ENCODE results near the gene VPS54.

DNA sequence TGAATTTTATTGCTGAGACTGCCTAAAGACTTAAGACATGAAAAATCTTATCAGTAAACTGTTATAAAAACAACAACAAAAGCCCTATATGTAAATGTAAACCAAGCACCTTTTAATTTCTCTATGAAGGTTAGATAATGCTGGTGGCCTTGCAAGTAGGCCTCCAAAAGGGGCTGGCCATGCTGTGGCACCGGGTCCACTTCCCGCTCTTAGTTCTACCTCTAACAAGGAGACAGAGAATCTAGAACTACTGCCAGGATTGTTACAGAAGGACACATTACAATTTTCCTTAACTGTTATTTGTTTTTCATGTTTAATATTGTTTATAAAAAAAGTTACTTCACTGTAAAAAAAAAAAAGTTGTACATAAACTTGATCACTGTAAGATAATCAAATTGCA lies 128.6 kb downstream of the VPS54 start:
- TF ChIP-seq EZH2 (IDR thresholded peaks at IDR 0.05; ENCODE audit: borderline replicate concordance, low read depth, low read length, poor library complexity, severe bottlenecking) = no peak
- TF ChIP-seq, protein P1, sequence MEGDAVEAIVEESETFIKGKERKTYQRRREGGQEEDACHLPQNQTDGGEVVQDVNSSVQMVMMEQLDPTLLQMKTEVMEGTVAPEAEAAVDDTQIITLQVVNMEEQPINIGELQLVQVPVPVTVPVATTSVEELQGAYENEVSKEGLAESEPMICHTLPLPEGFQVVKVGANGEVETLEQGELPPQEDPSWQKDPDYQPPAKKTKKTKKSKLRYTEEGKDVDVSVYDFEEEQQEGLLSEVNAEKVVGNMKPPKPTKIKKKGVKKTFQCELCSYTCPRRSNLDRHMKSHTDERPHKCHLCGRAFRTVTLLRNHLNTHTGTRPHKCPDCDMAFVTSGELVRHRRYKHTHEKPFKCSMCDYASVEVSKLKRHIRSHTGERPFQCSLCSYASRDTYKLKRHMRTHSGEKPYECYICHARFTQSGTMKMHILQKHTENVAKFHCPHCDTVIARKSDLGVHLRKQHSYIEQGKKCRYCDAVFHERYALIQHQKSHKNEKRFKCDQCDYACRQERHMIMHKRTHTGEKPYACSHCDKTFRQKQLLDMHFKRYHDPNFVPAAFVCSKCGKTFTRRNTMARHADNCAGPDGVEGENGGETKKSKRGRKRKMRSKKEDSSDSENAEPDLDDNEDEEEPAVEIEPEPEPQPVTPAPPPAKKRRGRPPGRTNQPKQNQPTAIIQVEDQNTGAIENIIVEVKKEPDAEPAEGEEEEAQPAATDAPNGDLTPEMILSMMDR (conservative IDR thresholded peaks at IDR 0.05; ENCODE audit: low read depth, low read length) = no peak
